ENCODE results near the gene CAB39. TPM values are rescaled to one million over a fixed set of nuclear protein-coding genes. Genes with fewer than 3 reads are reported as not detected.
"Not testable (repeated sequence)": the region's sequence is repeated elsewhere in the genome, so short reads cannot be mapped to it uniquely, and the experiment has no call there.

Gene CAB39
- total RNA-seq, 1 experiment from 2014 or later, result 86.1 TPM

GRCh38 chr2:230701308-230701707, 11.3 kb upstream of the CAB39 start:
- Histone ChIP-seq H2AFZ (no peak overlapping the region), H3K36me3 (ENCODE audit: low read depth) (no peaks in the 10 kb centered on the region), H3K9me2 (ENCODE audit: insufficient read depth) (no peaks in the 10 kb centered on the region), H3K4me3 (no peak overlapping the region), H3K27ac (no peak overlapping the region), H3F3A (ENCODE audit: insufficient read depth, low read depth) (peaks cover 17% of the 10 kb centered on the region), H3K9me3 (ENCODE audit: insufficient read depth, low read depth) (peaks cover 3% of the 10 kb centered on the region), H3K27me3 (ENCODE audit: insufficient read depth, low read depth) (no peaks in the 10 kb centered on the region), H3K4me2 (no peak overlapping the region), H4K20me1 (ENCODE audit: insufficient read depth) (no peaks in the 10 kb centered on the region), H3K79me2 (ENCODE audit: low read depth) (no peaks in the 10 kb centered on the region), H3K4me1 (replicated peaks; ENCODE audit: insufficient read depth) (peaks cover 35% of the 10 kb centered on the region)
- ChIA-PET CTCF (interaction anchor here (0.6 kb wide), 1 partner anchor 13 kb away, joined by 4 read pairs; no protein-coding TSS in a partner anchor), POLR2A (ENCODE audit: unreplicated experiment) (no interaction called here)
- intact Hi-C loops (cut with micrococcal nuclease; ENCODE audit: unreplicated experiment), result no loop called here
- no TSS peak for BruUV-seq (replicated peaks)
- TF ChIP-seq EZH2 (IDR thresholded peaks at IDR 0.05; ENCODE audit: low read depth) (no peak), CTCF (conservative IDR thresholded peaks at IDR 0.05) (no peak)
- DNase-seq, result no peak

GRCh38 chr2:230702457-230702856, 10.2 kb upstream of the CAB39 start:
- POLR2A ChIA-PET (ENCODE audit: unreplicated experiment); H2AFZ ChIP-seq; DNase-seq; BruUV-seq (replicated peaks); H3K9me2 ChIP-seq (ENCODE audit: insufficient read depth); H3K27ac ChIP-seq; H4K20me1 ChIP-seq (ENCODE audit: insufficient read depth); H3K4me3 ChIP-seq; H3K27me3 ChIP-seq (ENCODE audit: insufficient read depth, low read depth); H3K79me2 ChIP-seq (ENCODE audit: low read depth); H3K9me3 ChIP-seq (ENCODE audit: insufficient read depth, low read depth); intact Hi-C loops (cut with micrococcal nuclease; ENCODE audit: unreplicated experiment); H3K4me2 ChIP-seq; CTCF ChIA-PET; H3K36me3 ChIP-seq (ENCODE audit: low read depth): not testable (repeated sequence)
- Histone ChIP-seq H3F3A (ENCODE audit: insufficient read depth, low read depth) (peaks cover 12% of the 10 kb centered on the region; the same call in 1 of the 2 replicates), H3K4me1 (replicated peaks; ENCODE audit: insufficient read depth) (peaks cover 33% of the 10 kb centered on the region)

- no peaks in the 10 kb centered on the region for H3K9me2 ChIP-seq (ENCODE audit: insufficient read depth)
- peaks cover 3% of the 10 kb centered on the region for H3K9me3 ChIP-seq (ENCODE audit: insufficient read depth, low read depth)
- BruUV-seq (replicated peaks), result no TSS peak
- peaks cover 30% of the 10 kb centered on the region for H3K4me1 ChIP-seq (replicated peaks; ENCODE audit: insufficient read depth)
- H3K4me2 ChIP-seq, result no peak overlapping the region
- TF ChIP-seq CTCF (conservative IDR thresholded peaks at IDR 0.05) (no peak), EZH2 (IDR thresholded peaks at IDR 0.05; ENCODE audit: low read depth) (no peak)
- no peak overlapping the region for H2AFZ ChIP-seq
- peaks cover 12% of the 10 kb centered on the region; the same call in 1 of the 2 replicates for H3F3A ChIP-seq (ENCODE audit: insufficient read depth, low read depth)
- intact Hi-C loops (cut with micrococcal nuclease; ENCODE audit: unreplicated experiment), result no loop called here
- H4K20me1 ChIP-seq (ENCODE audit: insufficient read depth), result no peaks in the 10 kb centered on the region
- no peak for DNase-seq
- ChIA-PET POLR2A (ENCODE audit: unreplicated experiment) (no interaction called here), CTCF (no interaction called here)
- no peak overlapping the region for H3K27ac ChIP-seq
- no peak overlapping the region for H3K4me3 ChIP-seq
- H3K36me3 ChIP-seq (ENCODE audit: low read depth), result no peaks in the 10 kb centered on the region
- no peaks in the 10 kb centered on the region for H3K79me2 ChIP-seq (ENCODE audit: low read depth)
- no peaks in the 10 kb centered on the region for H3K27me3 ChIP-seq (ENCODE audit: insufficient read depth, low read depth)
These were observed 9.1 kb upstream of the CAB39 start for GRCh38 chr2:230703514-230703913.

GRCh38 chr2:230706053-230706521, 6.6 kb upstream of the CAB39 start:
- no TSS peak for BruUV-seq (replicated peaks)
- Histone ChIP-seq H3K27ac (peak overlapping the region; percentile 60), H3K4me2 (peak overlapping the region; percentile 17), H3F3A (ENCODE audit: insufficient read depth, low read depth) (peaks cover 12% of the 10 kb centered on the region; the same call in 1 of the 2 replicates), H3K4me1 (replicated peaks; ENCODE audit: insufficient read depth) (peaks cover 25% of the 10 kb centered on the region), H3K79me2 (ENCODE audit: low read depth) (no peaks in the 10 kb centered on the region), H3K36me3 (ENCODE audit: low read depth) (no peaks in the 10 kb centered on the region), H2AFZ (0 out of 2 replicates have a peak overlapping the region, but pooled peaks have one; percentile 28), H3K9me2 (ENCODE audit: insufficient read depth) (no peaks in the 10 kb centered on the region), H3K4me3 (no peak overlapping the region), H3K27me3 (ENCODE audit: insufficient read depth, low read depth) (no peaks in the 10 kb centered on the region), H3K9me3 (ENCODE audit: insufficient read depth, low read depth) (peaks cover 3% of the 10 kb centered on the region), H4K20me1 (ENCODE audit: insufficient read depth) (no peaks in the 10 kb centered on the region)
- DNase-seq, result peak in 1 of 2 experiments; percentile 73
- ChIA-PET POLR2A (ENCODE audit: unreplicated experiment) (no interaction called here), CTCF (no interaction called here)
- intact Hi-C loops (cut with micrococcal nuclease; ENCODE audit: unreplicated experiment), result no loop called here
- TF ChIP-seq EZH2 (IDR thresholded peaks at IDR 0.05; ENCODE audit: low read depth), result no peak
- TF ChIP-seq CTCF (conservative IDR thresholded peaks at IDR 0.05), result no peak

Measured in PC-9 (cell line).